GM19193 (cell line): ENCODE results near the gene LRRTM4.

Experiments
- POLR2A ChIP-seq: IDR thresholded peaks from 4 replicates; pipeline ENCODE4 v1.6.1; 2011; ENCODE audit not compliant: insufficient read depth, insufficient read length; ENCODE audit errors: extremely low read depth

The LRRTM4 gene

GRCh38 chr2:77487074-77487803 lies 34.9 kb downstream of the LRRTM4 start:
- TF ChIP-seq POLR2A = no peak

- TF ChIP-seq POLR2A = no peak
These were observed 38.1 kb downstream of the LRRTM4 start for GRCh38 chr2:77484026-77484425.

GRCh38 chr2:77479895-77480294 lies 42.3 kb downstream of the LRRTM4 start:
- no peak for TF ChIP-seq POLR2A

GRCh38 chr2:77479395-77479794 lies 42.8 kb downstream of the LRRTM4 start:
- no peak for TF ChIP-seq POLR2A

GRCh38 chr2:77470096-77470495 lies 52.1 kb downstream of the LRRTM4 start:
- TF ChIP-seq POLR2A = no peak

- no peak for TF ChIP-seq POLR2A
These were observed 53.1 kb downstream of the LRRTM4 start for GRCh38 chr2:77469106-77469505.

GRCh38 chr2:77459840-77460239 lies 62.3 kb downstream of the LRRTM4 start:
- no peak for TF ChIP-seq POLR2A

GRCh38 chr2:77458216-77458615 lies 64.0 kb downstream of the LRRTM4 start:
- no peak for TF ChIP-seq POLR2A

- no peak for TF ChIP-seq POLR2A
These were observed 64.5 kb downstream of the LRRTM4 start for GRCh38 chr2:77457665-77458064.

- no peak for TF ChIP-seq POLR2A
These were observed 79.1 kb downstream of the LRRTM4 start for GRCh38 chr2:77443076-77443475.

- TF ChIP-seq POLR2A = no peak
These were observed 87.3 kb downstream of the LRRTM4 start for GRCh38 chr2:77434880-77435279.

GRCh38 chr2:77428946-77429345 lies 93.2 kb downstream of the LRRTM4 start:
- TF ChIP-seq POLR2A = no peak

GRCh38 chr2:77421971-77422370 lies 100.2 kb downstream of the LRRTM4 start:
- no peak for TF ChIP-seq POLR2A

GRCh38 chr2:77418537-77418936 lies 103.6 kb downstream of the LRRTM4 start:
- TF ChIP-seq POLR2A = no peak

- TF ChIP-seq POLR2A = no peak
These were observed 118.0 kb downstream of the LRRTM4 start for GRCh38 chr2:77404189-77404588.

- TF ChIP-seq POLR2A = no peak
These were observed 123.1 kb downstream of the LRRTM4 start for GRCh38 chr2:77398970-77399600.
